HG03575 (cell line): Measurements from ENCODE around the gene NQO1.

ENCODE experiments used
- ATAC-seq: cut with Tn5 transposase; IDR thresholded peaks from one replicate; pipeline ENCODE4 v1.9.1; 2021; ENCODE audit not compliant: unreplicated experiment, insufficient number of reproducible peaks, low FRiP score; ENCODE audit errors: extremely low read depth

The NQO1 gene

GRCh38 chr16:69711115-69711740 is 15.1 kb downstream of the NQO1 start:
- no peak for ATAC-seq

- no peak for ATAC-seq
These were observed 16.8 kb downstream of the NQO1 start for GRCh38 chr16:69709456-69710084.

GRCh38 chr16:69707920-69708683 is 18.3 kb downstream of the NQO1 start:
- no peak for ATAC-seq

- ATAC-seq, result no peak
These were observed 19.4 kb downstream of the NQO1 start for GRCh38 chr16:69706975-69707340.

GRCh38 chr16:69706256-69706974 is 19.9 kb downstream of the NQO1 start:
- no peak for ATAC-seq

- ATAC-seq, result no peak
These were observed 22.7 kb downstream of the NQO1 start for GRCh38 chr16:69703638-69704037.

GRCh38 chr16:69701866-69702265 is 24.5 kb downstream of the NQO1 start:
- no peak for ATAC-seq

- no peak for ATAC-seq
These were observed 24.9 kb downstream of the NQO1 start for GRCh38 chr16:69701452-69701851.

- no peak for ATAC-seq
These were observed 26.4 kb downstream of the NQO1 start for GRCh38 chr16:69699915-69700314.

- no peak for ATAC-seq
These were observed 28.0 kb downstream of the NQO1 start for GRCh38 chr16:69698404-69698803.

- no peak for ATAC-seq
These were observed 32.4 kb downstream of the NQO1 start for GRCh38 chr16:69693916-69694315.

- ATAC-seq, result no peak
These were observed 34.1 kb downstream of the NQO1 start for GRCh38 chr16:69691980-69692911.

- ATAC-seq, result no peak
These were observed 37.8 kb downstream of the NQO1 start for GRCh38 chr16:69688589-69688988.

- no peak for ATAC-seq
These were observed 46.0 kb downstream of the NQO1 start for GRCh38 chr16:69680358-69680757.

GRCh38 chr16:69672998-69673713 is 53.2 kb downstream of the NQO1 start:
- no peak for ATAC-seq

GRCh38 chr16:69672315-69672997 is 53.9 kb downstream of the NQO1 start:
- no peak for ATAC-seq

- ATAC-seq, result no peak
These were observed 56.8 kb downstream of the NQO1 start for GRCh38 chr16:69669577-69669976.

- ATAC-seq, result no peak
These were observed 62.5 kb downstream of the NQO1 start for GRCh38 chr16:69663846-69664245.
